Measurements from ENCODE around the gene PTPRD. TPM values are rescaled to one million over a fixed set of nuclear protein-coding genes. Genes with fewer than 3 reads are reported as not detected.

PTPRD gene
- total RNA-seq, 2 donors from 2014 or later: 19.6 to 101 TPM

- no peaks in the 10 kb centered on the region for H3K4me1 ChIP-seq (ENCODE audit: control insufficient read depth in 1 of 2, low read depth in 2 of 2)
- no peak overlapping the region for H3K27ac ChIP-seq
- ATAC-seq (ENCODE audit: insufficient number of reproducible peaks, low FRiP score, low read depth) (no peak), DNase-seq (ENCODE audit: low spot score) (no peak)
- H3K36me3 ChIP-seq: no peaks in the 10 kb centered on the region
- H3K4me3 ChIP-seq: no peak overlapping the region
- no peaks in the 10 kb centered on the region for H3K27me3 ChIP-seq (replicated peaks; ENCODE audit: insufficient read depth)
- no peaks in the 10 kb centered on the region for H3K9me3 ChIP-seq
- no peak for TF ChIP-seq CTCF (IDR thresholded peaks at IDR 0.05)
Measured at GRCh38 chr9:10134266-10134665, 478.5 kb downstream of the PTPRD start.

GRCh38 chr9:10130061-10130675 is 482.6 kb downstream of the PTPRD start:
- Histone ChIP-seq H3K9me3 (no peaks in the 10 kb centered on the region), H3K36me3 (no peaks in the 10 kb centered on the region), H3K4me1 (ENCODE audit: control insufficient read depth in 1 of 2, low read depth in 2 of 2) (no peaks in the 10 kb centered on the region), H3K27ac (no peak overlapping the region), H3K27me3 (replicated peaks; ENCODE audit: insufficient read depth) (no peaks in the 10 kb centered on the region), H3K4me3 (no peak overlapping the region)
- ATAC-seq (ENCODE audit: insufficient number of reproducible peaks, low FRiP score, low read depth) (no peak), DNase-seq (ENCODE audit: low spot score) (no peak)
- no peak for TF ChIP-seq CTCF (IDR thresholded peaks at IDR 0.05)

- DNase-seq (ENCODE audit: low spot score) (no peak), ATAC-seq (ENCODE audit: insufficient number of reproducible peaks, low FRiP score, low read depth) (no peak)
- Histone ChIP-seq H3K27ac (no peak overlapping the region), H3K27me3 (replicated peaks; ENCODE audit: insufficient read depth) (no peaks in the 10 kb centered on the region), H3K36me3 (no peaks in the 10 kb centered on the region), H3K4me1 (ENCODE audit: control insufficient read depth in 1 of 2, low read depth in 2 of 2) (no peaks in the 10 kb centered on the region), H3K9me3 (no peaks in the 10 kb centered on the region), H3K4me3 (no peak overlapping the region)
- TF ChIP-seq CTCF (IDR thresholded peaks at IDR 0.05): no peak
Measured at GRCh38 chr9:10127867-10128266, 484.9 kb downstream of the PTPRD start.

- TF ChIP-seq CTCF (IDR thresholded peaks at IDR 0.05): no peak
- Histone ChIP-seq H3K4me3 (no peak overlapping the region), H3K4me1 (ENCODE audit: control insufficient read depth in 1 of 2, low read depth in 2 of 2) (no peaks in the 10 kb centered on the region), H3K27ac (no peak overlapping the region), H3K27me3 (replicated peaks; ENCODE audit: insufficient read depth) (no peaks in the 10 kb centered on the region), H3K36me3 (no peaks in the 10 kb centered on the region), H3K9me3 (no peaks in the 10 kb centered on the region)
- ATAC-seq (ENCODE audit: insufficient number of reproducible peaks, low FRiP score, low read depth): no peak
- DNase-seq (ENCODE audit: low spot score): no peak
Measured at GRCh38 chr9:10112798-10113197, 500.0 kb downstream of the PTPRD start.

- no peak for TF ChIP-seq CTCF (IDR thresholded peaks at IDR 0.05)
- no peaks in the 10 kb centered on the region for H3K27me3 ChIP-seq (replicated peaks; ENCODE audit: insufficient read depth)
- no peaks in the 10 kb centered on the region for H3K36me3 ChIP-seq
- no peaks in the 10 kb centered on the region for H3K4me1 ChIP-seq (ENCODE audit: control insufficient read depth in 1 of 2, low read depth in 2 of 2)
- DNase-seq (ENCODE audit: low spot score) (no peak), ATAC-seq (ENCODE audit: insufficient number of reproducible peaks, low FRiP score, low read depth) (no peak)
- H3K27ac ChIP-seq: no peak overlapping the region
- no peaks in the 10 kb centered on the region for H3K9me3 ChIP-seq
- no peak overlapping the region for H3K4me3 ChIP-seq
Measured at GRCh38 chr9:10112070-10112469, 500.7 kb downstream of the PTPRD start.
